Hematopoietic multipotent progenitor cell treated with erythropoietin and hydrocortisone succinate and interleukin-3 and kit ligand, for 4 days (in vitro differentiated cells): ENCODE measurements around the gene LRRC8B.

Source experiments
- DNase-seq: peaks from one replicate; pipeline ENCODE4 v3.0.0-alpha.2; 2015

The LRRC8B gene

DNA sequence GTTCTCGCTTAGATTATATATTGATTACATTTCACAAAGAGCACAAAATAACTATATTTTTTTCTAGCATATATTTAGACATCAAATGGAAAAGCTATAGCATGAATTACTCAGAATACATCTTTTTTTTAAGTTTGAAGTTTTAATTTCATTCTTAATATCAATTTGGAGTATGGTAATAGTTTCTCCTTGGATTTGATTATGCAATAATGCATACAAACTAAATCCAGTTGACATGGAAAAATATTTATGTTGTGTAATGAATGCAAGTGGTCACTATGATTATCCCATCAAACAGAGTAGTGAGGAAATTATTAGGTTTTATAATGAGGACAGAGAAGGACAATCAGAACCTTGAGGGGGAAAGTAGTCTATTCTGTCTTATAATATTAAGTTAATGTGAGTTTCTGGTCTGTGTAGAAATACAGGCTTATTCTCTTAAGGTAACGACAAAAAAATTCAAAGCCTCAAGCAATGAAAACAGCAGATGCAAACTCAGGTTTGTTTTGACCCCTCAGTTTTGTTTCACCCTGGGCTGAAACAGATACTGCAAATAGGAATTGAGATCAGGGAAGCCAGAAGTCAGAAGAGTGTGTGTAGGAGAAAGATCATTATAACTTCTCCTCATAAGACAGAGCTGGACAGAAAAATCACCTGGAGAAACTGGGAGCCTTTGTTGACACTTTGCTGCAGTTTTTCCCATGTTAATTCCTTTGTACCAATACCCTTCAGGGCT is 23.7 kb downstream of the LRRC8B start:
- no peak for DNase-seq

DNA sequence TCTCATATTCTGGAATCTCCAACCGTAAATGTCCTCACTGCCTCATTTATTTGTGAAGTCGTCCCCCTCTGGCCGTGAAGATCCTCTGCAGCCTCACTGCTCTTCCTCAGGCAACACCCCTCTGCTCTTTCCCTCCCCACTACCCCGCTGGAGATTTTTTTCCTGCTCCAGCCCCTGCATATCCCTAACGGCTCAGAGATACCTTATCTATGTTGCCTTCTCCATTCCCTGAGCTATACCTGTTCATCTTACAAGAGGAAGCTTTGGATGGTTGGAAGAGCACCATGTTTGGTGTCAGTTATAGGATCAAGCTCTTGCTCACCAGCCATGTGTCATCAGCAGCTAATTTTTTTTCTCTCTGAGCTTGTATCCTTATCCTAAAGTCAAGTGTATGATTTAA is 26.4 kb downstream of the LRRC8B start:
- peak; percentile 21 for DNase-seq

DNA sequence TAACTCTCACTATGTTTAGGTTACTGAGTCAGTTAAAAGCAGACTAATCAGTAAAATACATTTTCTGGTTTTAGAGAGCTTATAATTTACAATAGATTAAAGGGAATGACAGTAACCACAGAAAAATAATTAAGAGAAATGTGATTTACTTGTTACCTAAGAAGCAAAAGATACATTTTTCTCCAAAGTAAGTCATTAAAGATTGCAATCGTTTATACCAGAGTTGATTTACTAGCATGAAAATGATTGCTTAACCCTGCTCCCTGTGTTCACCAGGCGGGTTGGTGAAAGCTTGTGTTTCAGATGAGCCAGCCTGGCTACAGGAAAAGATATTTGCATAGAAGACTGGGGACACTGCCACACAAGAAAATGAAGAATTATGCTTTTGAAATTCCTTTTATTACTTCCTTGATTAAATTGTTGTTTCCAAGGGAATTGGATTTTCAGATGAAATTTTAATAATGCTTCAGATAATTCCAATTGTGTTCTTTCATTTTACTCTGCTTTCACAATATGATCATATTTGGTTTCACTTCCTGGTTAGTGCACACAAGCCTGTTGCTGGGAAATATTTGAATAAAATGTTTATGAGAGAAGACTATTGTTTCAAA is 27.9 kb downstream of the LRRC8B start:
- DNase-seq = peak; percentile 67

DNA sequence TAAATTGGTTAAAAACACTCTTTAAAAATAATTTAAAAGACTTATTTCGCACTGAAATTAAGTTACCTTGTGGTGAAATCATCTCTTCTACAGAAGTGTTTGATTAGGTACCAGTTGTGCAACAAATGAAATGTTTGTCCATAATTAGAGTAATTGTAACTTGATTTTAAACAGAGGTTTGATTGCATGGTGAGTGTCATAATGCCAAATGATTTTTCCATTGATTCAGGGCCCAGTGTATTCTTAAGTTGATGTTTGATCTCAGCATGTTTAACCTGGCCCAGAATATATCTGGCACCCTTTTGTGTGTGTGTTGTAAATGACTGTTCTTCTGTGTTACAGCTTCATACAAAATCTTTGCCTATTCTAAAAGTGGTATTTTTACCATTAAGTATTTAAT is 28.5 kb downstream of the LRRC8B start:
- DNase-seq = no peak

DNA sequence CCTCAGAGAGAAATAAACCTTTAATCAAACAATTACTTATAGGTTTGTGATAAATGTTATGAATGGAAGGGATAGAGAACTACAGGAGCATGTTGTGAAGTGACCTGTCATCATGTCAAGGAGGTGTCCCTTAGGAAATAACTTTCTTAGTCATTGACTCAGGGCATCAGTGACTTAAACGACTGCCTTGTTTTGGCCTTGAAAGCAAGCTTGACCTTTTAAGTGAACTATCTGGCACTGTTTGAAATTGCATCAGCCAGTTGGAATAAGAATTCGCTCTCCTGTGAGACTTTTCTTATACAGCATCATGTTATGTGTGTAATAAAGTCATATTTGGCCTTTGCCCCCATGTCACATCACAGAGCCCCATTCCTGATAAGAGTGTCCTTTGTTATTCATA is 30.9 kb downstream of the LRRC8B start:
- no peak for DNase-seq

DNA sequence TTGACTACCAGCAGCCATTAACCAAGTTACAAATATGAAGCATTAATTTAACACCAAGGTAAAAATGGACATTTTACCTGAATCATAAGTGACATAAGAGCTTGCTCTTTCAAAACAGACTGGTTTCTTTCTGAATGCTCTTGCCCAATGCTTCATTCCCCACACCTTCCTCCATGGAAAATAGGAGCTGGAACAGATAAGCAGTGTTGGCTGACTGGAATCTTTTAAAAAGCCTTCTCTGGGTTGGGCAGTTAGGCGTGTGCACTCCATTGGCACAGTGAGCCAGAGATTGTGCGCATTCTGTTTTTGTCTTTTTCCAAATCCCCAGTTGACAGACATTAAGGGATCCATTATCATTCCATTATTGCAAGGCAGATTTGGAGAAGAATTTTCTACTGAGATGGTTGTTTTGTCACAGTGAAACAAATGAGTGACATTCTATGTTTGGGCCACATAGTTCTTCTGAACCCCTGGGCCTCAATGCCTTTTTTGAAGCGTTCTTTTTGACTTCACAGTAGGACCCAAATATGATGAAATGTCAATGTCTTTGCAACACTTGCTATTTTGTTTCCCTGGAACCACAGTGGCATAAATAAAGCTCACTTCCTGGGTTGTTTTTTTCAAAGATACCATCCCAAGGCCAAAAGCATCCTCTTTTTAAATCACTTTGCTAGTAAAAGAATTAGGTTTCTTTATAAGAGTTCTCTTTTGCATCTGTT is 32.3 kb downstream of the LRRC8B start:
- peak; percentile 35 for DNase-seq

DNA sequence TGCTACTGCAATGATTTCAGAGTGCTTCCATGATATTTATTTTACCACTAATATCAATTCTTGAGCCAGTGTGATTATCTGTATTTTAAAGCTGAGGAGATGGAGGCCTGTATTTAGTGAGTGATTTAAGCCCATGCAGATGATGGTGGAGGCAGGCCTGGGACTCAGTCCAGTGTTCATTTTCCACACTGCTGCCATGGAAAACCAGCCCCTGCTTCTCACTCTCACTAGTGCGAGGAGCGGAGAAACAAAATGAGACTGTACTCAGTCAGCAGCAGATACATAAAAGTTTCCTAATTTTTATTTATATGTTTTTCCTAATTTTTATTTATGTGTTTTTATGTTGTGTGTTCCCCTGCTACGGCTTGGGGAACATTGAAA is 32.8 kb downstream of the LRRC8B start:
- DNase-seq = no peak

DNA sequence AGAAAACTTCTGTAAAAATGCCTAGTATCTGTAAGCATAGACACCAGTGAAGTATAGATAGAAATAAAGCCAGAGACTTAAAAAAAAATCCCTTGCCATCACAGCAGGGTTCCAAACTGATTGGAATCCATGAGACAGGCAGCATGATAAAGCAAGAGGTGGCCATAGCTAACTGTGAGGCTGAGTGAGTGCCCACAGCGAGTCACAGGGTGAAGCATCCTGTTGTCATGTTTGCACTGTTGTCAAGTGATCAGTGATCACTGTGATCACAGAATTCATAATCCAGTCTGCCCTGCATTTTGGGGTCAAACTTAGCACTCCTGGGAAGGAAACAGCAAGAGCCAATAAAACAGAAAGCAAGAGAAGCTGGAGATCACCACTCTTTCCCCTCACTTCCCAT is 33.3 kb downstream of the LRRC8B start:
- DNase-seq = no peak

DNA sequence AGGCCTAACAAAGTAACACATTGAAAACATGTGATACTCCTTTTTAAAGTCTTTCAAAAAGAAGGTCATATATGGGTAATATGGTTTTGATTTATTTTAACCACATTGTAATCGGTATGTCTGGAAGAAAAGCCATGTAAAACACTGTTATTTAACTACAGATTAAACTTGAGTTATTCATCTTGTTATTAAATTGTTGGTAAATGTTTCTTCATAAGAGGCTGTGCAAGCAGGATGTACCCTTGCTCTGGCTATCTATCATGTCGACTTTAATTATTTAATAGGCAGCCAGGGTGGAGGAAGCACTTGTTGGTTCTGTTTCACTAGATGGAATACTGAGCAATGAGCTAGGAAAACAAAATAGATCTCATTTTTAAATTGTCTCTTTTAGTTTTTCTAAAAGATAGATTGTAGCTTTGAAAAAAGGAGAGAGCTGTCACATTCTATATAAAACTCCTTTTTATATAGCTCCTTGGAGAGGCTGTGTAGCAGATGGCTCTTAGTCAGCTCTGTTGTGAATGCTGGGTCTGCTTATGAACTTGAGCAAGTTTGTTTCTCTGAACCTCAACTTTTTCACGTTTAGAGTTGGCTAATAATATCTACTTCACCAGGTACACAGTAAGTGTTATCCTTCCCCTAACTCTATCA is 39.5 kb downstream of the LRRC8B start:
- DNase-seq = no peak

DNA sequence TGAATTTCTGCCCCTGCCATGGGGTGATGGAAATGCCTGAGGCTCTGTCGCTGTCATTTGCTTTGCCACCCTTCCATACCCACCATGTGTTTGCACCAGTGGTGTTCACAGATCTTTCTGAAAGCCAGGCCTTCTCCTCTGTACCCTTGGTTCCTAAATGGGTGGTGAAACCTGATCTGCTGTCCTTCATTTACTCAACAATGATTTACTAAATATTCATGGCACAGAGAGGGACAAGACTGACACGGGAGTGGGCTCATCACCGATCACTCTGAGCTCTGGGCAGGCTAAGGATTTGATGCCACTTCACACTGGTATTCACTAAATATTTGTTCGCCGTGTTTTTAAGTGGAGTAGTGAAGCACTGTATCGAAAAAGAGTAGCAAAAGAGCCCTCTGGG is 40.9 kb downstream of the LRRC8B start:
- DNase-seq = no peak

DNA sequence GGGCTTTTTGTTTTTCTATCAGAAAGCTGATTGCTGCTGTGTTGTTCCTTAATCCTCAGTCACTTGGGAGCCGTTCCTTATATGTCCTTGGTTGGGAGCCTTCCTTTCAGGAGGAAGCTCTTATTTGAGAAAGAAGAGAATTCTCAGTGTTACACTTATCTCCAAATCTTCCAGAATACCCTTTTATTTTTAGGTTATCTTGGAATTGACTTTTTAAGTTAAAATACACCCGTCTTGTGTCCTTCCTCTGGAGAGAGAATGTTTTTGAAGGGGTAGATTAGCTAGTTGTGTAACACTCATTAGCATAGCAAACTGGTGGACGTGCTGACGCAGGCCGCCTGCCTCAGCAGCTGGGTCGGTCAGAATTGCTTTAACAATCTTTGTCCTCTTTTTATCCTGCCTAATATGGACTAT is 42.1 kb downstream of the LRRC8B start:
- DNase-seq = peak; percentile 68

DNA sequence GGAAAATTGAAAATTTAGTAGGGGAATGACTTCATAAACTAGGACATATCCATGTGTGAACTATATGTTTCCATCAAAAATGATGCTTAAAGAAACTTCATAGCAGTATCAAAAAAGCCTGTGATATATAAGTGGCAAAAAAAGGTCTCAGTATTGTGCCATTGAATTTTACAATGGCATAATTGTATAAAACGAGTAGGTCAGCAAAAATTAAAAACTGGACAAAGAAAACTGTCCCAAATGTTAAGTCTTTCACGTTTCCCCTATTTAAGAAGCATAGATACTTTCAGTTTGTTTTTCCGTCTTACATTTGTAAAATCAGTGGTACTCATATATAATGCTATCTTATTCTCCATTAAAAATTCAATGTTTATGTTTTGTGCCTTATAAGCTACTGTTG is 43.2 kb downstream of the LRRC8B start:
- no peak for DNase-seq

DNA sequence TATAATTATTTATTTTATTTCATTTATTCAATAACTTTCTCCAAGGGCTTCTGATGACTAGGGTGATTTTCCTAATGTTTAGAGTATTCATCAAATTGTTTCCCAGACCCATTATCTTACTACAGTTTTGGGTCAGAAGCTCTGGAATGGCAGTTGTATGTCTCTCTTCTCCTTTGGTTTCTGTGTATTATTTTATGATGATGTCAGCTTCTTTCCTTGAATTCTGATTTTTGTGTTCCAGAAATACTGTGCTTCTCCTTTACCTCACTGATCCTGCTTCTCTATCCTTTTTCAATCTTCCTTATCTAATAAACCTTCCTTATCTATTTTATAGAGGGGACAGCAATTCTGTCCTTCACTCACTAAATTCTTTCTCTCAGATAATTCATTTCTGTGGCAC is 48.8 kb downstream of the LRRC8B start:
- no peak for DNase-seq

DNA sequence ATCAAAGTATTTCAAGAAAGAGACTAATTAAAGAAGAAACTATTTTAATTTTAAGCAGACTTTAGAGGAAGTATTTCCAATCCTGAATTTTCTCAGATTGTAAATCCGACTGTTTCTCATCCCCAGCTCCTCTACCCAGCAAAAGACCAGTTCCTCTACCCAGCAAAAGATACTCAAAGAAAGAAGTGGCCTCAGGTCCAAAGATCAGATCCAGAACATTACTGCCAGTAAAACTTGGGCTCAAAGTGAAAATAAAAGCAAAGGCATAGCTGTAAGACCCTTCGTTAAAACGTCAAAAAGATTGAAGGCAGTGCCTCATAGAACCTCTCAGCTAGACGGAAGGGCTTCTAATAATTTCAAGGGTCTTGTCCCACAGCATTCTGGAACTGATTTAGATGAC is 50.0 kb downstream of the LRRC8B start:
- DNase-seq = no peak

DNA sequence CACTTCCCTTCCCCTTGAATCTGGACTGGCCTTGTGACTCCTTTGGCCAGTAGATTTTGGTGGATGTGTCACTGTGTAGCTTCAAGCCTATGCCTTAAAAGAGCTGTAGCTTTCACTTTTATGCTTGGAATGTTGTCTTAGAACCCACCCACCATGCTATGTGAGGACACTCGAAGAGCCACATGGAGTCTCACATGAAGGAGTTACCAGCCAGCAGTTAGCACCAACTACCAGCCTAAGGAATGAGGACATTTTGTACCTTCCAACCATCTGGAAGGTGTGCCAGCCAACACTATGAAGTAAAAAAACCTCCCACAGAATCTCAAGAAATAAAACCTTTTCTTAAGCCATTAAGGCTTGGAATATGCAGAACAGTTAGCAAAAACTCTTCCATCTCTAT is 50.6 kb downstream of the LRRC8B start:
- DNase-seq = no peak

DNA sequence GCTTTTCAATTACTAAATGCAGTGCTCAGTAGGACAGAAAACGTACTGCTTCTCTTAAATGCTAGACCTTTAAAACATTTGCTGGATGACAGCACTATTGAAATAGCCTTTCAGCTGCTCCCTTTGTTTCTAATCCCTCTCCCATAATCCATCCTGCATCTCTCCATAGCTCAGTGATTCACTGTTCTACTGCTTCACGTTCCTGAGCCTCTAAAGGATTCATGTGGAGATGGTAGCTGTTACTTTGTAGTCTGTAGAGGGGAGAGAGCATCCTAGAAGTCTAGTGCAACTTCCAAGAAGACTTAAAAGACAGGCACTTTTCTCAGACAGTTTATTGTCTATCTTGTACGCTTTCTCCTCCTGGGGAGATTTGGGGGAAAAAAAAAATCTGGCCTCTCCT is 51.4 kb downstream of the LRRC8B start:
- no peak for DNase-seq

DNA sequence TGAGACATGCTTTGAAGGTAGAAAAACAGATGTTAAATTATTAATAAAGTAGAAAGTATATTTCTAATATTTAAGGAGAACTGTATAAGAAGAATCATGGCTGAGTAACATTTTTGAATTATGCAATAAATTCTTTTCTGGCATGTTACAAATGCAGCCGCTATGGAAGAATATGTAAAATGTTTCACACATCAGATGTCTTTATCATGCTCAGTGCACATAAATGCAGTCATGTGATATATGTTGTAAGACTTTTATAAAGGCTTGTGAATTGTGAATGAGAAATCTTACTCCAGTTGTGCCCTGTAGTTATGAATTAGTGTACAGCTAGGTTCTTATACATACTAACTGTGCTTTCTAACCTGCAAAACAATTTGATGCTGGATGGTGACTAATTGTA is 53.5 kb downstream of the LRRC8B start:
- DNase-seq = no peak

DNA sequence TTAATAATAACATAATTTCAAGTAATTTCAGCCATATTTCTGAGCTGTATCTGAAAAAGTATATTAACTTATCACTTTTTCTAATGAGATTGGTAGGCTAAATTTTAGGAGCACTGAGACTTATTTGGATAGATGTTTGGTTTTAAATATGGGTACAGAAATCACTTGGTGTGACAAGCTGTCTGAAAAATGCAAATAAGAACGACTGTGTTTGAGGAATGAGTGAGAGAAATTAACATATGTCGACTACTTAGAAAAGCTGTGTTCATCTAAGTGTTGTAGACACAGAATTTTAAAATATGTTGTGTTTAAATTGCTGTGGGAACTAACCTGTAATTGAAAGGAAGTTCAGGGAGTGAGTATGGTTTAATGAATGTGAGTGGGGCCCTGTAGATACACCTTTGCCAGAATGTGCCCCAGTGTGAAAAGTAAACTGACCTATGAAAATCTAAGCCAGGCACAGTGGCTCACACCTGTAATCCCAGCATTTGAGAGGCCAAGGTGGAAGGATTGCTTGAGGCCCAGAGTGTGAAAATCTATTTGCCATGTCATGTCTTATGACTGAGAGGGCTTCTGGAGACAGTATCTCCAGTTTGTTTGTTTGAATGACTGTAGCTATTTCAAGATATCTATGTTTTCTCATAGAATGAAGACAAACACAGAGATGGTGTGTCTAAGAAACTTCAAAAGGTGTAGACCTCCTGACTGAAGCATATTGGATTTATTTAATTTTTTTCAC is 54.5 kb downstream of the LRRC8B start:
- DNase-seq = no peak

DNA sequence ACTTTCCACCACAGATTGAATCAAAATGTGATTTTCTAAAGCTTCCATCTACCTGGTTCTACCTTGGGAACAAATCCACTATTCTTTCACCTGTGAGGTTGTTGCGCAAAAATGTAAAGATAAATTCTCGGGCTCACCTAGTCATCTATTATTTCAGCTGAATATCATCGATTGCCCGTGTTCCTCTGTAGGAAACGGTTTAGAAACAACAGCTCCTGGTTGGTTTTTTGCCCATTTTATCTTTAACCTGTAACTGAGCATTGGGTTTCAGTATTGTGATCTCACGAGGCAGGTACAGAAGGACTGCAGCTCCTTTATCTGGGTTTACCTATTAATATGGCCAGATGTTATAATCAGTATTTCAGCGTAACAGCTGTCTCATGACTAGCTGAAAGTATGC is 55.4 kb downstream of the LRRC8B start:
- no peak for DNase-seq

DNA sequence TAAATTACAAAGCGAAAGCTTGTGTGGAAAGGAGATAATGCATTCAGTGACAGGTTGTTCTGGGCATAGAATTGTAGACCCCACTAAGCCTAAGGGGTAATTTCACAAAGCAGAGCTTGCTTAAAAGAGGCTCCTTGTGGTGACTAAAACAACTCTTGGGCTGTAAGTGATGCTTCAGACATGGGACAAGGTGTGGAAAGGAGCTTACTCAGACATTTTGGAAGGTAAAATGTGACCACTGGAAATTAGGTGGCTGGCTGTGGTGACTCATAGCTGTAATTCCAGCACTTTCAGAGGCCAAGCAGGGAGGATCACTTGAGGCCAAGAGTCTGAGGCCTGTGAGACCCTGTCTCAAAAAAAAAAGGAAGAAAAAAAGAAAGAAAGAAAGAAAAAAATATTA is 57.2 kb downstream of the LRRC8B start:
- DNase-seq = no peak

DNA sequence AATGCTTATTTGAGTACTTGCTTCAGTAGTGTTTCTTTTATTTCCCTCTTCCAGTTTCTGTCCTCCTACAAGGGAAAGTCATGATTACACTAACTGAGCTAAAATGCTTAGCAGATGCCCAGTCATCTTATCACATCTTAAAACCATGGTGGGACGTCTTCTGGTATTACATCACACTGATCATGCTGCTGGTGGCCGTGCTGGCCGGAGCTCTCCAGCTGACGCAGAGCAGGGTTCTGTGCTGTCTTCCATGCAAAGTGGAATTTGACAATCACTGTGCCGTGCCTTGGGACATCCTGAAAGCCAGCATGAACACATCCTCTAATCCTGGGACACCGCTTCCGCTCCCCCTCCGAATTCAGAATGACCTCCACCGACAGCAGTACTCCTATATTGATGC is 57.9 kb downstream of the LRRC8B start:
- DNase-seq = peak; percentile 25

DNA sequence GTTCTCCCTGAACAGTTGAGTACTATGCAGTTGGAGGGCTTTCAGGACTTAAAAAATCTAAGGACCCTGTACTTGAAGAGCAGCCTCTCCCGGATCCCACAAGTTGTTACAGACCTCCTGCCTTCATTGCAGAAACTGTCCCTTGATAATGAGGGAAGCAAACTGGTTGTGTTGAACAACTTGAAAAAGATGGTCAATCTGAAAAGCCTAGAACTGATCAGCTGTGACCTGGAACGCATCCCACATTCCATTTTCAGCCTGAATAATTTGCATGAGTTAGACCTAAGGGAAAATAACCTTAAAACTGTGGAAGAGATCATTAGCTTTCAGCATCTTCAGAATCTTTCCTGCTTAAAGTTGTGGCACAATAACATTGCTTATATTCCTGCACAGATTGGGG is 59.6 kb downstream of the LRRC8B start:
- DNase-seq = no peak

DNA sequence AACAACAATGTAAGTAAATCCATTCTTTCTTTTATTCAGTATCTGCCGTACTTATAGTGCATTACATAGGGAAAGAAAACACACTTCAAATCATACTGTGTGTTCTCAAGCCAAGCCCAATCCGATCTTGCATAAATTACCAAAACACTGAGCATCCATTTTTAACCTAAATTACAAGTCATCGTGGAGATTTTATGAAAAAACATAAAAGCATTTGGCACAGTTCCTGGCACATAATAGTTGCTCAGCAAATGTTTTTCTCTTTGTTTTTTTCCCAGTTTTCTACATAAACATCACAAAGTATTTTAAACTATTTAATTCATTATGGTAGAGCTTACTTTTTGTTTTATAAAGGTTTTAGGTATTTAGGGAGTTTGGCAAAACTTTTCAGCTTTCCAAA is 60.2 kb downstream of the LRRC8B start:
- DNase-seq = no peak
